Tibial nerve (tissue), 4 donors: ENCODE data around the gene IFI27L1.

Experiments
- CTCF ChIP-seq, 5 experiments: fragments of 200-600 bp in 3 of 5; fragments of 450-650 bp in 2 of 5; sonication (generic) in 3 of 5; IDR thresholded peaks; one replicate each; pipeline ENCODE4 v1.5.1; 2016 to 2019; ENCODE audit warnings: antibody characterized with exemption in 5 of 5, mild to moderate bottlenecking in 3 of 5, moderate library complexity in 2 of 5
- EP300 ChIP-seq, 2 donors: sonication (generic); formaldehyde crosslinking; IDR thresholded peaks; one replicate each; pipeline ENCODE4 v1.6.1; 2017; ENCODE audit warnings: antibody characterized with exemption in 2 of 2, mild to moderate bottlenecking in 1 of 2

GRCh38 chr14:94102768-94103482 is 21.8 kb downstream of the IFI27L1 start:
- no peak for TF ChIP-seq CTCF (IDR thresholded peaks at IDR 0.05)
- no peak for TF ChIP-seq EP300 (IDR thresholded peaks at IDR 0.05)
